Cortex of kidney (tissue), 1 donor: ENCODE measurements around the gene PPP1R9A.

Experiments used
- DNase-seq: peaks from one replicate; lab custom pipeline; 2025; lab: John Stamatoyannopoulos, UW

PPP1R9A gene

GRCh38 chr7:95204618-95205017 is 297.2 kb downstream of the PPP1R9A start:
- no peak for DNase-seq

GRCh38 chr7:95205665-95206225 is 298.4 kb downstream of the PPP1R9A start:
- no peak for DNase-seq

GRCh38 chr7:95209276-95209675 is 301.9 kb downstream of the PPP1R9A start:
- no peak for DNase-seq

GRCh38 chr7:95209788-95210187 is 302.4 kb downstream of the PPP1R9A start:
- DNase-seq, result no peak

GRCh38 chr7:95213148-95213547 is 305.8 kb downstream of the PPP1R9A start:
- no peak for DNase-seq

GRCh38 chr7:95213809-95214492 is 306.6 kb downstream of the PPP1R9A start:
- no peak for DNase-seq

GRCh38 chr7:95219721-95220120 is 312.3 kb downstream of the PPP1R9A start:
- no peak for DNase-seq

GRCh38 chr7:95220328-95220727 is 312.9 kb downstream of the PPP1R9A start:
- no peak for DNase-seq

- DNase-seq, result no peak
These were observed 317.9 kb downstream of the PPP1R9A start for GRCh38 chr7:95225301-95225700.

- DNase-seq, result no peak
These were observed 321.9 kb downstream of the PPP1R9A start for GRCh38 chr7:95229301-95229700.

- no peak for DNase-seq
These were observed 331.0 kb downstream of the PPP1R9A start for GRCh38 chr7:95238252-95238943.

GRCh38 chr7:95240921-95241320 is 333.5 kb downstream of the PPP1R9A start:
- DNase-seq, result no peak

GRCh38 chr7:95242266-95242665 is 334.9 kb downstream of the PPP1R9A start:
- no peak for DNase-seq

- DNase-seq, result no peak
These were observed 337.2 kb downstream of the PPP1R9A start for GRCh38 chr7:95244616-95245015.

- DNase-seq, result no peak
These were observed 338.6 kb downstream of the PPP1R9A start for GRCh38 chr7:95245828-95246500.

- no peak for DNase-seq
These were observed 339.5 kb downstream of the PPP1R9A start for GRCh38 chr7:95246831-95247370.

- DNase-seq, result no peak
These were observed 343.2 kb downstream of the PPP1R9A start for GRCh38 chr7:95250571-95250970.

- no peak for DNase-seq
These were observed 344.6 kb downstream of the PPP1R9A start for GRCh38 chr7:95251966-95252365.

GRCh38 chr7:95253986-95254385 is 346.6 kb downstream of the PPP1R9A start:
- no peak for DNase-seq

GRCh38 chr7:95255691-95256090 is 348.3 kb downstream of the PPP1R9A start:
- DNase-seq, result no peak

- no peak for DNase-seq
These were observed 354.6 kb downstream of the PPP1R9A start for GRCh38 chr7:95261895-95262415.

GRCh38 chr7:95262875-95263274 is 355.5 kb downstream of the PPP1R9A start:
- no peak for DNase-seq
